D721Med (cell line): ENCODE results near the gene GNRHR.

Experiments
- DNase-seq: peaks from one replicate; pipeline ENCODE4 v3.0.0; 2011; ENCODE audit warnings: low spot score; ENCODE audit not compliant: insufficient read length
- FAIRE-seq: peaks from 2 replicates; lab custom pipeline; 2011; peaks lifted over from hg19 to GRCh38; lab: Jason Lieb, UNC
- TF ChIP-seq, protein P1 (sequence below): IDR thresholded peaks from 2 replicates; pipeline ENCODE4 v1.5.1; 2012; ENCODE audit warnings: mild to moderate bottlenecking, control low read depth; ENCODE audit not compliant: insufficient read depth; ENCODE audit errors: missing control alignments

The GNRHR gene

DNA sequence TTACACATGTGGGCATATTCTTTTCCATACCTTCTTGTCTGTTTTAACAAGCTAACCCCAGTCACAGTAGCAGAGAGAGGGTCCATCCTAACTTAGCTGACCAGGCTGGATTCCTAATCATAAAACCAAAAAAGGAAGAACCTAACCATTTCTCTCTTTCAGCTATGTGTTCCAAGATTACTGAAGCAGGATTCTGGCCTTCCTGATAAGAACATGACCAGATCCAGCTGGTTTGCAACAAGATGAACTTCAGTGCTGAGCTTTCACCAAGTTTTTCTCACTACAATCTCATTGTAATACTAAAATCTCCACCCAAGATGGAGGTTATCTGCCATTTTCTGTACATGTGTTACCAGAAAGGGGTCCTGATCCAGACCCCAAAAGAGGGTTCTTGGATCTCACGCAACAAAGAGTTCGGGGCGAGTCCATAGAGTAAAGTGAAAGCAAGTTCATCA is 32.8 kb downstream of the GNRHR start:
- FAIRE-seq (no peak), DNase-seq (no peak)
- TF ChIP-seq, protein P1, sequence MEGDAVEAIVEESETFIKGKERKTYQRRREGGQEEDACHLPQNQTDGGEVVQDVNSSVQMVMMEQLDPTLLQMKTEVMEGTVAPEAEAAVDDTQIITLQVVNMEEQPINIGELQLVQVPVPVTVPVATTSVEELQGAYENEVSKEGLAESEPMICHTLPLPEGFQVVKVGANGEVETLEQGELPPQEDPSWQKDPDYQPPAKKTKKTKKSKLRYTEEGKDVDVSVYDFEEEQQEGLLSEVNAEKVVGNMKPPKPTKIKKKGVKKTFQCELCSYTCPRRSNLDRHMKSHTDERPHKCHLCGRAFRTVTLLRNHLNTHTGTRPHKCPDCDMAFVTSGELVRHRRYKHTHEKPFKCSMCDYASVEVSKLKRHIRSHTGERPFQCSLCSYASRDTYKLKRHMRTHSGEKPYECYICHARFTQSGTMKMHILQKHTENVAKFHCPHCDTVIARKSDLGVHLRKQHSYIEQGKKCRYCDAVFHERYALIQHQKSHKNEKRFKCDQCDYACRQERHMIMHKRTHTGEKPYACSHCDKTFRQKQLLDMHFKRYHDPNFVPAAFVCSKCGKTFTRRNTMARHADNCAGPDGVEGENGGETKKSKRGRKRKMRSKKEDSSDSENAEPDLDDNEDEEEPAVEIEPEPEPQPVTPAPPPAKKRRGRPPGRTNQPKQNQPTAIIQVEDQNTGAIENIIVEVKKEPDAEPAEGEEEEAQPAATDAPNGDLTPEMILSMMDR: no peak

DNA sequence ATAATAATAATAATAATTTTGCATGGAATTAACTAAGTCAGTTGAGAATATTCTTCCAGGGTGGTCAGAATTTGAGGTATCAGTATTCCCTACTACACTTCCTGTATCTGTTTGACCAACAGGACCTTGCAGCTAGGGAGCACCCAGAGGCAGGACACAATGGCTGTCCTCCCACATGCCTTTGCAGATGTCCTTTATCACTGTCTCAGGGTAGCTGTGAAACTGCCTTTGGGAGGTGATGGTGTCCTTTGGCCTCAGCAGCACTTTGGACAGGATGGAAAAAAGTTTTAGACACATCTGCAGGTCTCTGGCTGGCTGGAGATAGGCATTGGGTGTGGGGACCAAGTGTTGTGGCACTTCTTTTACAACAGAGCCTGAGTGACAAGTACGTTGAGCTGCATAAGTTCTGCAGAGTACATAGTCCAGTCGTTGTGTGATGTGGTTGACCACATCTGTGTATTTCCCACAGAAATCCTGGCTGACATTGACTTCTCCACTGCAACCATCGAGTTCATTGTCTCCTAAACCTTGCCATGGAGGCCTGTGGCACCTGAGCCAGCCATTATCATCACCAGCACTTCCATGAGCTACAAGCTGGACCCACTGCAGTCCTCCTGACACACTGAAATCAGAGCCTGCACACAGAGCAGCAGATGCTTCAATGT is 34.1 kb downstream of the GNRHR start:
- DNase-seq (no peak), FAIRE-seq (no peak)
- TF ChIP-seq, protein P1: no peak

DNA sequence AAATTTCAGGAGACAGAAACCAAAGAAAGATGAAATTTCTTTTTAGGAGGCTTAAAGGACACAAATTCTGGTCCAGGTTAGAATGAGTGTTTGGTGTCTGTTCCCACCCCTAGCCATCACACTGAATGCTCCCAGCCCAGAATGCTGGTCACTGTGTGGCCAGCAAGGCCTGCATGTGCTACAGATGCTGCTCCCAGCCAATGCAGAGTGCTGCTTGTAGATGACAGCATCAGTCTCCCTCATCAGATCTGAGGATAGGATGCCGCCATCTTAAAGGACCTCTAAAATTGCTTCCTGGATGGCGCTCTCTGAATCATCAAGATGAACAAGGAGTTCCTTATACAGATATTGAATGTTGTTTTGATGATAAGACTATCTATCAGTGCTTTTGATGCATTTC is 35.3 kb downstream of the GNRHR start:
- TF ChIP-seq, protein P1: no peak
- DNase-seq (no peak), FAIRE-seq (no peak)

DNA sequence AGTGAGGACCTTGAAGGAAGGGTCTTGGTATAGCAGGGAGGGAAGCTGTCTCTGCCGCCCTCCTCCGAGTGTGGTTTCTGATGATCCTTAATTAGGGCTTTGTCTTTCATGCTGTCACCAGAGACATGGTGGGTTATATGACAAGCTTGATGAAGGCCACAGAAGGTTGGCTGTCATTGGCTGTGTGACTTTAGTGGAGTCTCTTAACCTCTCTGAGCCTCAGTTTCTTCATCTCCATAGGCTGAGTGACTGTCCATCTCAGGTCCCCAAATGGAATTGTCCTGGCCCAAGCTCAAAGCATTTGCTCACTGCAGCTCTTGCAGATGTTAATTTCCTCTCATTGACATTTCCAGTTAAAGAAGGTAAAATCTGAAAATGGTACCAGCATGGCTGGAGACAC is 36.6 kb downstream of the GNRHR start:
- DNase-seq (no peak), FAIRE-seq (no peak)
- TF ChIP-seq, protein P1: no peak

DNA sequence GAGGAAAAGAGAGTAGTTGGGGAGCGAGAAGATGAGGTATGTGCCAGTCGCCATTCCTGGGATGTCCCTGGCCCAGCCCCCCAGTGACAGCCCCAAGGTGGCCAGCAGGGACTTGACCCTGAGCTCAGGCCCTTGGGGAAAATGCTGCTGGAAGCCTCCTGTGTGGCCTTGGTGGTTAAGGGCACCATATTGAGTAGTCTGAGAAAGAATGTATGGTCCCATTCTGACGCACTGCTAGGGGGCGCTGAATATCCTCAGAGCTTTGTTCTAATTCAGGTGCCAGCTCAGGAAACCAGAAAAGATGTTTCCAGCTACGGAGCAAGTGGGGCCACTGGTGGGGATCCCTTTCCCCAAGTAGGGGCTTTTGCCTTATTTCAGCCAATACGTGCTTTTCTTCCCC is 39.2 kb downstream of the GNRHR start:
- FAIRE-seq (no peak), DNase-seq (no peak)
- TF ChIP-seq, protein P1: no peak

DNA sequence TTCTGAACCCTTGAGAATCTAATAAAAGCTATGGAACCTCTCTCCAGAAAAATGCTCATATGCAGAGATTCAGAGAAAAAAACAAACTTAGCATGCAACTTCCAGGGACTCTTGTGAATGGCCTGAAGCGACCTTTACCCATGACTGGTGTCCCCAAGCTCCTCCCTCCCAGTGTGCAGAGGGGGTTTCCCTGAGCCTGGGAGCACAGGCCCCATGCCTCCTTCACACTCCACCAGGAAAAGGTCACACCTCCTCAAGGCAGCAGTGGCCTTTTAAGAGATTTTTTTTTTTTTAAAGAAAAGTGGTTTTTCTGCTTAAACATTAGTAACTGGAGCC is 40.0 kb downstream of the GNRHR start:
- FAIRE-seq: no peak
- no peak for DNase-seq
- TF ChIP-seq, protein P1: no peak

DNA sequence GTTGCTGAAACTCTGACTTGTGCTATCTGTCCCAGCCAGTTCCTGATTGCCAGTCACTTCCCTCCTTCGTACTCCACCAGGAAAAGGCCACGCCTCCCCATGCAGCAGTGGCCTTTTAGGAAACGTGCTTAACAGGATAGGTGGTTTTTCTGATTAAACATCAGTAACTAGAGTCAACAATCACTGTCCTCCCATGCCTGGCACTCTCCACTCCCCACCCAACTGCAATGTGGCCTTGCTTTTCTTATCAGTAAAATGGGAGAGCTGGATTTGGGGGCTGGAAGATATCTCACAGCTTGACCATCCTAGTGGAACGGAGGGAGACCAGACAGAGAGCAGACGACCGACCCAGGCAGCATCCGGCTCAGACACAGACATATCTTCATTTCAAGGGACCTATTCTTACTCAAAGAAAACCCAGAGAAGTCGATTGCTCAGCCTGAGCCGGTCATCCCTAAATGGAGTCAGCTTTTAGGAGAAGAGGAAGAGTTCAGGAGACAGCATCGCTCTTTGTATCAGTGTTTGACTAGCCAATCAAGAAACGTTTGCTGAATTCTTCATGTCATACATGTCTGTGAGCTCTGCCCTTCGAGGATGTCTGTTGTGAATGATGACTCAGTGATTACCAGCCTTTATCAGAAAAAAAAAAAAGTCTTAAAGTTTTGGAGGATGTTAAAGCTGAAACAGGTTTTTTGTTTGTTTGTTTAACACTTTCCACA is 40.5 kb downstream of the GNRHR start:
- DNase-seq (no peak), FAIRE-seq (no peak)
- TF ChIP-seq, protein P1: no peak
